Mononuclear cell (primary cell): ENCODE measurements around the gene WT1. TPM values are rescaled to one million over a fixed set of nuclear protein-coding genes. Genes with fewer than 3 reads are reported as not detected.

Experiments used
- H3K27me3 ChIP-seq: 2 replicates; pipeline ENCODE4 v1.6.0; 2011; ENCODE audit warnings: low read length, control low read depth; ENCODE audit not compliant: insufficient read depth
- H3K4me1 ChIP-seq: 2 replicates; pipeline ENCODE4 v1.5.1; 2011; ENCODE audit warnings: mild to moderate bottlenecking, low read length, control low read depth; ENCODE audit not compliant: insufficient read depth
- H3K4me3 ChIP-seq: 2 replicates; pipeline ENCODE4 v1.5.1; 2011; ENCODE audit warnings: mild to moderate bottlenecking, low read length, moderate library complexity
- H3K9me3 ChIP-seq: 2 replicates; pipeline ENCODE4 v1.5.1; 2011; ENCODE audit warnings: low read depth, mild to moderate bottlenecking, control low read depth, low read length
- total RNA-seq: library from RNA; depleted of rRNA; stranded (reverse); fragments of >200 nt; gene quantifications from one replicate; pipeline ENCODE4 v1.2.3, GENCODE V29; 2012

The WT1 gene
- total RNA-seq, 1 donor, result not detected

DNA sequence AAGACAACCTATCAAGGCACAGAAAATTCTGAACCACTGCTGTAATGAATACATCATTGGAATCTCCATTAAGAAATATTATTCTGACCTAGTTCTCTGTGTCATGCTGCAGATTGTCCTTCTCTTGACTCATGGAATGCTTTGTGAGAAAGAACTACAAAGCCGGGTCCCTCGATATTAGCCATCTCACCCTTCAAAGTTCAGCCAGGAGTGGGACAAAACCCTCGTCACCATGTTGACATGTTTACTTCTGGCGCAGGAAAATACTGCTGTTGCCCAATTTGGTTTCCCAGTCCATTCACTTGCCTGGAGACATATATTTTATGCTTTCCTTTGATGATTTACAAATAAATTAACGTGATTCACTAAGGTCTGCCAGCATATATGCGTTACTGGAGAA lies 10.9 kb upstream of the WT1 start:
- Histone ChIP-seq H3K27me3 (peaks cover 22% of the 10 kb centered on the region), H3K4me3 (no peak overlapping the region), H3K9me3 (no peaks in the 10 kb centered on the region), H3K4me1 (no peaks in the 10 kb centered on the region)

GRCh38 chr11:32444186-32444585 lies 8.8 kb upstream of the WT1 start:
- Histone ChIP-seq H3K4me1 (peaks cover 4% of the 10 kb centered on the region), H3K27me3 (peaks cover 42% of the 10 kb centered on the region), H3K4me3 (no peak overlapping the region), H3K9me3 (no peaks in the 10 kb centered on the region)

- H3K27me3 ChIP-seq, result peaks cover 75% of the 10 kb centered on the region
- H3K4me1 ChIP-seq, result peaks cover 29% of the 10 kb centered on the region
- no peaks in the 10 kb centered on the region for H3K9me3 ChIP-seq
- H3K4me3 ChIP-seq, result no peak overlapping the region
Measured at GRCh38 chr11:32440916-32441315, 5.6 kb upstream of the WT1 start.

DNA sequence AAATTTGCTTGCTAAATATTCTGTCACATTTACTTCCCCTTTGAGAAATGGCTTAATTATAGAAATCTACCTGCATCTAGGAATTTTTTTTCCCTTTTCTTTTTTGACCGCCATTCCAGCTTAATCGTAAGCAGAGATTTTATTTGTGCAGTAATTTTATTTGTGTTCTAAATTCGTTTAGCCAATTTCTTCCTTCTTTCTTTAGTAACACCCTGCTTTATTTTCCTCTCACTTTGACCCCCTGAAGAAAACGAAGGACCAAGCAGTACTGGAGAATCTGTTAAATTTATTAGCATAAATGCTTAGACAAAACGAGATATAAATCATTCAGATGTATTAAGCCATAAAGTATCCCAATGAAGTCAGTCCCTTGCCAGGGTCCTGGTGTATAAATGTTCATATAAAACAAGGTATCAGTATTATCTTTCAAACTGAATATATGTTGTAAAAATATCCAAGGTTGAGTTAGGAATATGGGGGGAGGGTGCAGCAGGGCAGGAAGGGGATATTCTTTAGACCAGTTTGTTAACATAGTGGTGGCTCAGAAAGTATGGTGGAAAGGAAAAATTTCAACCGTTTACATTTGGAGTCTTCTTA lies 5.1 kb upstream of the WT1 start:
- Histone ChIP-seq H3K4me3 (no peak overlapping the region), H3K9me3 (no peaks in the 10 kb centered on the region), H3K4me1 (peaks cover 34% of the 10 kb centered on the region), H3K27me3 (peaks cover 80% of the 10 kb centered on the region)

DNA sequence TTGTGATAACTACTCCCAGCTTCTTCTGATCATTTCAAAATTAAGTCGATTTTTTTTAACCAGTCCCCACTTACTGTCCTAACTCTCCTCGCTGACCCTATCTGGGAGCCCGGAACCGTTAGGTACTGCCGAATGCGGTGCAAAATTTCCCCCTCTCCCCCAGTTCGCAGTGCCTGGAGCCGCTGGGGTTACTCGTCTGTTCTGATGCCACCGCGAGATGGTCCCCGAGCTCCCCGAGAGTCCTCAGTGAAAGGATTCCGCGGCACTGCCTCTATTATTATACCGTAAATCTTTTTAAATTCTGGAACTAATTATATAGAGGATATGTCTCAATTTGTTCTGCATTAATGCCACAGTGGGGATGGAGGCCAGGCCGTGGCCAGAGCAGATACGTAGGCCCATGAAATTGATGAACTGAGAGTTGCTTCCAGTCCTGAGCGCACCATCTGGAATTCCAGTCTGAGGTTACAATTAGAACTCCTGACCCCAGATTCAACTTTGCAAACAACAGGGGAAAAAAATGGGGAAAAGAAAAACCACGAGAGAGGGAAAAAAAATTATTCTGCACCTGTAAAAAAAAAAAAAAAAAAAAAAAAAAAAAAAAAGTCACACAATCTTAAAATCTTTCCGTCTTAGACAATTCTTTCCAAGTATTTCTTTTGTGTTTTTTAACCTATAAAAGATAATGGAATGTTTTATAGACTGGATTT lies 4.3 kb upstream of the WT1 start:
- peaks cover 81% of the 10 kb centered on the region for H3K27me3 ChIP-seq
- no peaks in the 10 kb centered on the region for H3K9me3 ChIP-seq
- no peak overlapping the region for H3K4me3 ChIP-seq
- H3K4me1 ChIP-seq, result peaks cover 35% of the 10 kb centered on the region

DNA sequence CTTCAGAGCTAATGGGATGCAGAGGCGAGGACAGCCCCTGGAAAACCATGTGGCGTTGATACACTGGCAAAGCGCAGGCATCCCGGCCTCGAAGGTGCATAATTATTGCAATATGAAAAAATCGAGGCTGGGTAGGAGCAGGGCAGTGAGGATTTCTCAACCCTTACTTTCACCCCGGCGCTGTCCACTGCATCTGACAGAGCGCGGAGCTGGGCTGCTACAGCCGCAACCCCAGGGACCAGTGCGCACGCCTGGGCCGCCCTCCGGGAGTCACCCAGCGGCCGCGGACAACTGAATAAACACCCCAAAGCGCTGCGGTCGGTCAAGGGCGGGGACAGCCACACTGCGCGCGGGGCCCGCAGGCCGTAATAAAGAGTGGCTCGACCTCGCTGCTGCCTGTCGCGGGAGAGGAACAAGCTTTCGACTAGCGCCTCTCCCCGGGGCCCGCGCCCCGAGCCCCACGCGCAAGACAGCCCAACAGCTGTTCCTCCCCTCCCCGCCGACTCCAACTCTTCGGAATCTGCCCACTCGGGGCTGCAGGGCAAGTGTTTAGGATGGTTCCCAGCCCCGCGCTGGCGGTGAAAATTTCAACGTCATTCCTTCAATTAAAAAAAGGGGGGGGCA lies 3.6 kb upstream of the WT1 start:
- H3K4me3 ChIP-seq, result no peak overlapping the region
- H3K27me3 ChIP-seq, result peaks cover 87% of the 10 kb centered on the region

GRCh38 chr11:32438346-32438865 lies 3.1 kb upstream of the WT1 start:
- H3K4me1 ChIP-seq, result peaks cover 47% of the 10 kb centered on the region
- no peaks in the 10 kb centered on the region for H3K9me3 ChIP-seq
- no peak overlapping the region for H3K4me3 ChIP-seq
- H3K27me3 ChIP-seq, result peaks cover 93% of the 10 kb centered on the region

More for the DNA sequence above, 3.6 kb upstream of the WT1 start:
- H3K4me1 ChIP-seq, result peaks cover 41% of the 10 kb centered on the region
- H3K9me3 ChIP-seq, result no peaks in the 10 kb centered on the region

DNA sequence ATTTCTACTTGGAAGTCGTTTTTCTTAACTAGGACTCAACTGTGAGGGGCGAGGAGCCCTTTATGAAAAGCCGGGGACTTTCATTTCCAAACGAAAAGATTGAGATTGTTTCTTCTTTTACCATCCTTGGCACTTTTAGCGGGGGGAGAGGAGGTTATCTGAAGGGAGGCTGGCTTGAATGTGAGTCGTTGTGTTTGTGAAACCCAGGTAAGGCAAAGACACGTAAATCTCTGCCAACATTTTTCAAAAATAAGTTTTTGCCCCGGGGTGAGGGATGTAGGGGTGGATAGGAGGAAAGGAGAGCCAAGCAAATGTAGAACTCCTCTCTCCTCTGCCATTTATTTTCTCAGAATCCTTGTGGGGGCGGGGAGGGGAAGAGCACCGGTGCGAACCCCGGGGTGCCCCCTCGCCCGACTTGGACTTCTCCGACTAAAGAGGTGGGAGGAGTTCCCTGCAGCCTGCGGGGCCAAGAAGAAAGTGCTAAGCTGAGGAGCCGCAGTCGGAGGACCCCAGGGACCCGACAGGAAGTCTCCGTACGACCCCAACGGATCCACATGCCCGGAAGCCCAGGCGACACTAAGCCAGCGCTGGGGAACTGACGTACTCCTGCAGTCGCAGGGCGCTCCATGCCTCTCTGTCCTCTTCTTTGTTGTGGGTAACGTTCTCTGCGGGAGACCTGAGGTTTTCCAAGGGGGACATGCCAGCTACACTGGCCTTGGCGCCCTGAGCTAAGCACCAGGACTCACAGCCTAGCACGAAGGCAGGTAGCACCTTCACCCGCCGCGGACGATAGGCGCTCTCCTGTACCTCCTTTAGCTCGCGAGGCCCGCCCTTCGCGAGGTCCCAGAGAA lies 2.4 kb upstream of the WT1 start:
- H3K4me1 ChIP-seq, result peaks cover 53% of the 10 kb centered on the region
- no peak overlapping the region for H3K4me3 ChIP-seq
- H3K9me3 ChIP-seq, result no peaks in the 10 kb centered on the region
- peaks cover 93% of the 10 kb centered on the region for H3K27me3 ChIP-seq

- Histone ChIP-seq H3K4me3 (no peak overlapping the region), H3K9me3 (no peaks in the 10 kb centered on the region), H3K27me3 (peaks cover 93% of the 10 kb centered on the region), H3K4me1 (peaks cover 53% of the 10 kb centered on the region)
Measured at GRCh38 chr11:32436751-32437494, 1.6 kb upstream of the WT1 start.

- no peaks in the 10 kb centered on the region for H3K9me3 ChIP-seq
- peaks cover 93% of the 10 kb centered on the region for H3K27me3 ChIP-seq
- H3K4me1 ChIP-seq, result peaks cover 53% of the 10 kb centered on the region
- H3K4me3 ChIP-seq, result no peak overlapping the region
Measured at GRCh38 chr11:32435942-32436750, 807 bp upstream of the WT1 start.

DNA sequence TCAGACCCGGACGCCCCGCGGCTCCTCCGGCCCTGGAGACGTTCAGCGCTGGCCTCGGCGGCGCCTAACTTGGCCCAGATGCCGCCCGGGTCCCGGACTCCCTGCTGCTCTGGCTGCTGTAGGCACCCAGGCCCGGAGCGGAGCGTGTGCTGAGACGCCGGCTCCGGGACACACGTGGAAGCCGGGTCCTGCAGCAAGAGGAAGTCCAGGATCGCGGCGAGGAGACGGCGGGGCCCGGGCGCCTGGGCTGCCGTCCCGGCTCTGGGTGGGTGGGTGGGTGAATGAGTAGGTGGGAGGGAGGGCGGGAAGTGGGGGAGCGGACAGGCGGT lies 223 bp downstream of the WT1 start:
- Histone ChIP-seq H3K9me3 (no peaks in the 10 kb centered on the region), H3K27me3 (peaks cover 93% of the 10 kb centered on the region)

DNA sequence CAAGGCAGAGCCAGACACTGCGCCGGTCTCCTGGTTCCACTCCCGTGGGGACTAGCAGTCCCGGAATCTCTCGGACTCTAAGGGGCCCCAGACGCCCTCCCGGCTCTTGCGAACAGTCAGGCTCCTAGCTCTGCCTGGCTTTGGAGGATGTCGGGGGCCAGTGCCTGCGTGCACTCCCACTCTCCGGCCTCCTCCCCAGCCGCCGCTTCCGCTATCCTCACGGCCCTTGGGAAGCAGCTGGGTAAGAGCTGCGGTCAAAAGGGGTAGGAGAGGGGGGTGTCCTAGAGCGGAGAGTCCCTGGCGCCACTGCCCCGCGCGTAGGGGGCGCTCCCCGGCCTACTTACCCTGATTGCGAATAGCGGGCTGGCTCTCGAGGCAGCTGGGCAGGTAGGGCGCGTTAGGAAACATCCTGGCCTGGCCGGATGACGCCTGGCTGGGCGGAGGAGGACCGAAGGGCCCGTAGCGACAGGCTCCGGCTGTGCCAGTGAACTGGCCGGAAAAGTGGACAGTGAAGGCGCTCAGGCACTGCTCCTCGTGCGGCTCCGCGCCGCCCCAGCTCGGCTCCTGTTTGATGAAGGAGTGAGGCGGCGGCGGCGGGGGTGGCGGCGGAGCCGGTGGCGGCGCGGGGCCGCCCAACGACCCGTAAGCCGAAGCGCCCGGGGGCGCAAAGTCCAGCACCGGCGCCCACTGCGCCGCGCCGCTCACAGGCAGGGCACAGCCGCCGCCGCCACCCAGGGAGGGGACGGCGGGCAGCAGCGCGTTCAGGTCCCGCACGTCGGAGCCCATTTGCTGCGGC lies 785 bp downstream of the WT1 start:
- Histone ChIP-seq H3K4me3 (no peak overlapping the region), H3K4me1 (peaks cover 52% of the 10 kb centered on the region), H3K27me3 (peaks cover 93% of the 10 kb centered on the region), H3K9me3 (no peaks in the 10 kb centered on the region)

More for the DNA sequence above, 223 bp downstream of the WT1 start:
- Histone ChIP-seq H3K4me3 (no peak overlapping the region), H3K4me1 (peaks cover 53% of the 10 kb centered on the region)

DNA sequence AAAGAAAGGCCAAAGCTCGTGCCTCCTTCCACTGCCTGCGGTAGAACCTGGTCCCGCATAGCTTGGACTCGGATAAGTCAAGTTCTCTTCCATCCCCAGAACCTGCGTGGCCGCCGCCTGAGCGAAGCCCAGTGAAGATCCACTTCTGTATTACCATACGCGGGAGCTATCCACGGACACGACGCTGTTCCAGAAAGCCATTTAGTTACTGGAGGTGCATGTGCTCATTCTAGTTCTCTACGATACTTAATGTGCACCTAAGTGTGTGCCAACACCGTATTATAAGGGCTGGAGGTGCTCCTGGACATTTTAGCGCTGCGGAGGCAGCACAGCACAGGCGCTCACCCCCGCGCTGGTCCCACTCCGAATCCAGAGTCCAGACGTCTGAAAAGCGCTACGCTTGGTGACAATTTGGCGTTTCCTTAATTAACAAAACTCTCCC lies 1.4 kb downstream of the WT1 start:
- peaks cover 93% of the 10 kb centered on the region for H3K27me3 ChIP-seq
- H3K9me3 ChIP-seq, result no peaks in the 10 kb centered on the region
- H3K4me3 ChIP-seq, result no peak overlapping the region
- H3K4me1 ChIP-seq, result peaks cover 46% of the 10 kb centered on the region
